KMS-11 (cell line): ENCODE results near the gene PCNX3.

Experiments
- H2AFZ ChIP-seq: fragments of 200-600 bp; sonication (generic); 2 replicates; pipeline ENCODE4 v1.6.1; 2016; ENCODE audit warnings: antibody characterized with exemption, mixed run types, low read depth
- H3K27ac ChIP-seq: fragments of 200-600 bp; sonication (generic); 2 replicates; pipeline ENCODE4 v1.6.1; 2016; ENCODE audit warnings: mild to moderate bottlenecking, mixed run types
- H3K27me3 ChIP-seq: fragments of 200-600 bp; sonication (generic); 2 replicates; pipeline ENCODE4 v1.6.1; 2017; ENCODE audit warnings: mild to moderate bottlenecking, low read depth, mixed run types, moderate library complexity; ENCODE audit not compliant: insufficient read depth
- H3K36me3 ChIP-seq: fragments of 200-600 bp; sonication (generic); 2 replicates; pipeline ENCODE4 v1.6.1; 2017; ENCODE audit warnings: mild to moderate bottlenecking, mixed run types; ENCODE audit not compliant: insufficient read depth
- H3K4me1 ChIP-seq: fragments of 200-600 bp; sonication (generic); 2 replicates; pipeline ENCODE4 v1.6.1; 2016; ENCODE audit warnings: mild to moderate bottlenecking, low read depth, mixed run types; ENCODE audit not compliant: poor library complexity, severe bottlenecking
- H3K4me2 ChIP-seq: fragments of 200-600 bp; sonication (generic); 2 replicates; pipeline ENCODE4 v1.7.0; 2016; ENCODE audit warnings: mild to moderate bottlenecking, mixed run types
- H3K4me3 ChIP-seq: fragments of 200-600 bp; sonication (generic); IDR thresholded peaks from 2 replicates; pipeline ENCODE4 v1.6.1; 2017; ENCODE audit warnings: low read depth, low read length, mixed read lengths; ENCODE audit not compliant: insufficient read depth
- H3K79me2 ChIP-seq: fragments of 200-600 bp; sonication (generic); 2 replicates; pipeline ENCODE4 v1.6.1; 2016; ENCODE audit warnings: low read depth, mixed run types; ENCODE audit not compliant: insufficient read depth
- H3K9ac ChIP-seq: fragments of 200-600 bp; sonication (generic); 2 replicates; pipeline ENCODE4 v1.6.1; 2016; ENCODE audit warnings: mild to moderate bottlenecking, mixed run types
- H4K20me1 ChIP-seq: fragments of 200-600 bp; sonication (generic); 2 replicates; pipeline ENCODE4 v1.6.1; 2016; ENCODE audit warnings: mild to moderate bottlenecking, mixed run types; ENCODE audit not compliant: insufficient read depth
- CTCF ChIP-seq: fragments of 200-600 bp; sonication (generic); conservative IDR thresholded peaks from 2 replicates; pipeline ENCODE4 v1.6.1; 2017; ENCODE audit warnings: low read depth, mild to moderate bottlenecking, antibody characterized with exemption, low read length, moderate library complexity, mixed read lengths

Gene PCNX3

GRCh38 chr11:65576867-65577755 lies 38.5 kb upstream of the PCNX3 start:
- H3K36me3 ChIP-seq: no peaks in the 10 kb centered on the region; the same call in 1 of the 2 replicates
- H3K79me2 ChIP-seq: peaks cover 35% of the 10 kb centered on the region
- H3K4me2 ChIP-seq: peak overlapping the region; percentile 97
- no peak for TF ChIP-seq CTCF
- H2AFZ ChIP-seq: no peak overlapping the region
- H3K4me3 ChIP-seq: no peak overlapping the region
- peak overlapping the region; percentile 70 for H3K27ac ChIP-seq
- no peaks in the 10 kb centered on the region for H4K20me1 ChIP-seq
- H3K27me3 ChIP-seq: no peaks in the 10 kb centered on the region
- peak overlapping the region; percentile 76 for H3K9ac ChIP-seq
- peaks cover 32% of the 10 kb centered on the region for H3K4me1 ChIP-seq

- Histone ChIP-seq H3K9ac (peak overlapping the region; percentile 76; the same call in 1 of the 2 replicates), H3K27ac (peak overlapping the region; percentile 70; the same call in 1 of the 2 replicates), H3K36me3 (no peaks in the 10 kb centered on the region; the same call in 1 of the 2 replicates), H2AFZ (no peak overlapping the region), H4K20me1 (no peaks in the 10 kb centered on the region), H3K79me2 (peaks cover 35% of the 10 kb centered on the region), H3K4me3 (no peak overlapping the region), H3K4me2 (peak overlapping the region; percentile 97), H3K27me3 (no peaks in the 10 kb centered on the region), H3K4me1 (peaks cover 32% of the 10 kb centered on the region)
- no peak for TF ChIP-seq CTCF
These were observed 37.8 kb upstream of the PCNX3 start for GRCh38 chr11:65577756-65578109.

- H4K20me1 ChIP-seq: no peaks in the 10 kb centered on the region
- H3K79me2 ChIP-seq: peaks cover 31% of the 10 kb centered on the region
- TF ChIP-seq CTCF: no peak
- no peaks in the 10 kb centered on the region; the same call in 1 of the 2 replicates for H3K36me3 ChIP-seq
- H3K4me3 ChIP-seq: no peak overlapping the region
- H2AFZ ChIP-seq: no peak overlapping the region
- H3K4me2 ChIP-seq: peak overlapping the region; percentile 97
- H3K27ac ChIP-seq: peak overlapping the region; percentile 70; the same call in 1 of the 2 replicates
- no peak overlapping the region for H3K9ac ChIP-seq
- peaks cover 32% of the 10 kb centered on the region for H3K4me1 ChIP-seq
- H3K27me3 ChIP-seq: no peaks in the 10 kb centered on the region
These were observed 37.4 kb upstream of the PCNX3 start for GRCh38 chr11:65578134-65578533.

GRCh38 chr11:65578667-65579066 lies 36.9 kb upstream of the PCNX3 start:
- no peak overlapping the region for H3K4me3 ChIP-seq
- H3K27me3 ChIP-seq: no peaks in the 10 kb centered on the region
- H3K4me2 ChIP-seq: peak overlapping the region; percentile 97; the same call in 1 of the 2 replicates

More at GRCh38 chr11:65578667-65579066, 36.9 kb upstream of the PCNX3 start:
- Histone ChIP-seq H4K20me1 (no peaks in the 10 kb centered on the region), H3K4me1 (peaks cover 35% of the 10 kb centered on the region), H3K27ac (no peak overlapping the region), H3K36me3 (no peaks in the 10 kb centered on the region; the same call in 1 of the 2 replicates), H3K79me2 (peaks cover 28% of the 10 kb centered on the region), H2AFZ (no peak overlapping the region), H3K9ac (no peak overlapping the region)
- TF ChIP-seq CTCF: no peak
